Dendritic cell treated with granulocyte-macrophage colony-stimulating factor and Interleukin-4, amounts not matched to agents 40 ng/mL and 50 ng/mL, for 4 days (primary cell): ENCODE results near the gene DGKI.

Source experiments
- H3K27ac Mint-ChIP-seq: one replicate; pipeline ENCODE4 v1.8.0; 2022; ENCODE audit warnings: mild to moderate bottlenecking, mixed read lengths
- H3K27me3 Mint-ChIP-seq: one replicate; pipeline ENCODE4 v1.8.0; 2022; ENCODE audit warnings: mild to moderate bottlenecking, mixed read lengths
- H3K36me3 Mint-ChIP-seq: one replicate; pipeline ENCODE4 v1.8.0; 2022; ENCODE audit warnings: low read depth, mixed read lengths
- H3K4me1 Mint-ChIP-seq: one replicate; pipeline ENCODE4 v1.8.0; 2022; ENCODE audit warnings: low read depth, mixed read lengths
- H3K4me3 Mint-ChIP-seq: one replicate; pipeline ENCODE4 v1.8.0; 2022; ENCODE audit warnings: mild to moderate bottlenecking, moderate library complexity, mixed read lengths
- H3K9me3 Mint-ChIP-seq: one replicate; pipeline ENCODE4 v1.8.0; 2022; ENCODE audit warnings: mixed read lengths
- intact Hi-C: fragments of 100-400 bp; cut with micrococcal nuclease; formaldehyde crosslinking; loops from one replicate; pipeline ENCODE4 v1.15.0; 2022

DGKI gene

DNA sequence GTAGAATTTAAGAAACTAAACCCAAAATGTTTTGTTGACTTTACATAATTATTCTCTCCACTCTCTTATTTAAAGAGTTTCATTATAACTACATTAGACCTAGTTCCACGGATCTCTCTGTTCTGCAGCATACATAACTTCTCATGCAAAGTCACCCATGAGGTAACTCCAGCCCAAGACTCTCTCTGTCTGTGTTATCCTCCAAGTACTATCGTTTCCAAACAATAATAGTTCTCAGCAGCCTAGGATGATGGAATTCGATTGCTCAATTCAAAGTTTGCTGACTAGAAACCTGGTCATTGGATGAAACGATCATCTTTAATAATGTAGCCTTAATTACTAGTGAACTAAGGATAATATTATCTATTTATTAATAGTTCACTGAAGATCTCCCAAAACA is 300.1 kb downstream of the DGKI start:
- H3K4me3 Mint-ChIP-seq, result no peak overlapping the region
- H3K4me1 Mint-ChIP-seq, result no peaks in the 10 kb centered on the region
- no peaks in the 10 kb centered on the region for H3K27me3 Mint-ChIP-seq
- intact Hi-C loops, result no loop called here
- no peaks in the 10 kb centered on the region for H3K9me3 Mint-ChIP-seq
- no peaks in the 10 kb centered on the region for H3K36me3 Mint-ChIP-seq
- no peak overlapping the region for H3K27ac Mint-ChIP-seq

DNA sequence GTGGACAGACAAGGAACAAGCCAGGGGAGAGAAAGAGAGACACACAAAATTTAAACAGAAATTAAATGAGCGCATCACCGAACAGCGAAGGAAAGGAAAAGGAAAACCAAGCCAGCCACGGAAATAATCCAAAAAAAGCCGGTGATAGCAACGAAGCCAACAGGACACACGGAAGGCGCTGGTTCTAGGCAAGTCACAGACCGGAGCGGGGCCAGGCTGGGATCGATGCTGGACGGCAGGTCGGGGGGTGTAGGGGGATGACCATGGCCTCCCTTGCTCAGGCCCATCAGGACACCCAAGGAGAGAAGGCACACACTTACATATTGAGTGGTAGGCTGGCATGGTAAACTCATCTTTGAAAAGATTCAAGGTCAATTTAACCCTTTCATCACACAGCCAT is 300.8 kb downstream of the DGKI start:
- Mint-ChIP-seq H3K9me3 (no peaks in the 10 kb centered on the region), H3K4me1 (no peaks in the 10 kb centered on the region), H3K27ac (no peak overlapping the region), H3K27me3 (no peaks in the 10 kb centered on the region), H3K4me3 (no peak overlapping the region), H3K36me3 (no peaks in the 10 kb centered on the region)
- intact Hi-C loops, result no loop called here

DNA sequence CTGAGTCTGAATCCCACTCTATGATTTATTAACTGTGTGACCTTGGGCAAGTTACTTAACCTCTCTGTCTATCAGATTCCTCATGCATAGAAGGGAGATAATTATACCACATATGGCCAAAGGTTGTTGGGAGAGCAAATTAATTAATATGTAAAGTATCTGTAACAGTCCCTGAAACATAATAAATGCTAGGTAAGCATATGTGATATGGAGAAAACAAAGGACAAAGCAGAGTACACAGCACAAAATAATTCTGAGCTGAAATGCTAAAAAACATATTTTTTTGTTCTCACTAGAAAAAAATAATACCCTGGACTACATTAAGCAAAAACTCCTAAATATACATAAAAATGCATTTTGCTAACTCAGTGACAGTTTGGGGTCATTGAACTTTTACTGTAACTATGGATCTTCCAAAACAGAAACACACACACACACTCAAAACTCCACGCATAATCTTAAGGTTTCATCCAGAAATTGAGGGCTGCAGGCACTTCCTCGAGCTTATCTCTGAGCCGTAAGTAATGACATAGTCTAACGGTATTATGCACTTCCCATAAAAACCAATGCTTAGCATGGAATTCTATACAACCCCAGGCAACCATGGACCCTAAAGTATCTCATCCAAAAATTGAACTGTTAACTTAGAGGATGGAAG is 301.6 kb downstream of the DGKI start:
- no peaks in the 10 kb centered on the region for H3K9me3 Mint-ChIP-seq
- no peak overlapping the region for H3K27ac Mint-ChIP-seq
- no peaks in the 10 kb centered on the region for H3K4me1 Mint-ChIP-seq
- H3K27me3 Mint-ChIP-seq, result no peaks in the 10 kb centered on the region
- H3K4me3 Mint-ChIP-seq, result no peak overlapping the region
- intact Hi-C loops, result no loop called here
- no peaks in the 10 kb centered on the region for H3K36me3 Mint-ChIP-seq

DNA sequence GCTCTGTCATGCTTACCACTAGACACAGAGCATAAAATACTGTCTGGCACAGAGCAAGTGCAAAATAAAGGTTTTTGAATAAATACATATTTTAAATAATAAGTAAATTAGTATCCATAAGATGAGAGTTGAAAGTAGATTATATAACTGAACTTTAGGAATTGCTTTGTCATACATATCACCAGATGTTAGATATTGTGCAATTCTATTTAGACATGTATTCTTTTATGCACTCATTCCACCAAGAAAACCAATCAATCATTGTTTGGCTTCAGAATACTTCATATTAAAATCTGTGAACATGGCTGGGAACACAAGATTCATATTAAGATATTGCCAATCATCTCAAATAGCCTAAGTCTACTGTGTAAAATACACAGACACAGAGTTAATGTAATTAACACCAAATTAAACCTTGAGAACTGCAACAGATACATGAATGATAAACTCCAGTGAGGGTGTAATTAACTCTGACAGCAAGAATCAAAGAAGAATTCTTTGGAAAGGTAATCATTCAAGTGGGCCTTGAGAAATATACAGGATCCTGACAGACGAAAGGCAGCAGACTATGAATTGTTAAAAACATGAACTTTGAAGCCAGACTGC is 302.2 kb downstream of the DGKI start:
- no peak overlapping the region for H3K27ac Mint-ChIP-seq
- H3K4me1 Mint-ChIP-seq, result no peaks in the 10 kb centered on the region
- no peaks in the 10 kb centered on the region for H3K36me3 Mint-ChIP-seq
- H3K27me3 Mint-ChIP-seq, result no peaks in the 10 kb centered on the region
- H3K9me3 Mint-ChIP-seq, result no peaks in the 10 kb centered on the region
- intact Hi-C loops, result no loop called here
- no peak overlapping the region for H3K4me3 Mint-ChIP-seq

DNA sequence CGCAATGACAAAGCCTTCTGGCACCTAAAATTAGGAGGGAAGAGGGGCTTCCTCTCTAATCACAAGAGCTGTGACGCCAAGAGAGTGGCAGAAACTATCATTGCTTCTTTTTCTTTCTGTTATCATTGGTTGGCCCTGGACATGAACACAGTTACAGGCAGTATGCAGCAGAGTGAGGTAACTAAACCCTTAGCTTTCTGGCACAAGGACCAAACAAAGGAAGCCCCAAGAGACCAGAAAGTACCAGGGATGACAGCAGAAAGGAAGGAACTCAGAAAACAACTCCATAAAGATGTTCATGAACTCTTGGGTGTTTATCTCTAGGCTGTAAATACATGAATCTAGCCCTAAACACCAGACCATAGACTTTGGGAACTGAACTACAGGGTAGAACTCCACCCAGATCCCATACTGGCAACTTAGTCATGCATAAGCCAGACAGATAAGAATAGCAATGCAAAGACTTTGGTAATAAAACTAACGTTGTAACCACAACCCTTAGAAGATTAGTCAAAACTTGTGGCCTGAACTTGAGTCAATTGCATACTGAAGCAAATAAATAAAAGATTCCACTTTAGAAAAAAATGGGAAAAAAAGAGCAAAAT is 307.6 kb downstream of the DGKI start:
- intact Hi-C loops, result no loop called here
- Mint-ChIP-seq H3K4me1 (no peaks in the 10 kb centered on the region), H3K4me3 (no peak overlapping the region), H3K27me3 (no peaks in the 10 kb centered on the region), H3K9me3 (no peaks in the 10 kb centered on the region), H3K36me3 (no peaks in the 10 kb centered on the region), H3K27ac (no peak overlapping the region)

DNA sequence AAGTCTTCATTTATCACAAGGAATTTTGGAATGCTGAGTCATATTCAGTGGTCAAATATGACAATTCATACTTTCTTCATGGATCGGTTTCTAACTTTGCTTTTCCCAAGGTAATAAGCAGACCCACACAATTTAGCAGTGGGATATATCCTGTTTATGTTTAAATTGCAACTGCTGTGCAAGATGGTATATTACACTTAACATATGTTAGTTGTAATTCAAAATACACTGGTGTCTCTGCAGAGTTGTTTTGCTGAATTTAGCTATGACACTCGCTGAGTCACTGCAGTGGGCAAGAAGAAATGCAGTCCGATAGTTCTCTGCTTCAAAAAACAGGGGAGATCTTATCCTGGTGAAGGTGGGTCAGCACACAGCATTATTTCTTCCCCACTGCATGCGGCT is 308.4 kb downstream of the DGKI start:
- no peaks in the 10 kb centered on the region for H3K9me3 Mint-ChIP-seq
- no peaks in the 10 kb centered on the region for H3K27me3 Mint-ChIP-seq
- intact Hi-C loops, result no loop called here
- H3K4me1 Mint-ChIP-seq, result no peaks in the 10 kb centered on the region
- H3K36me3 Mint-ChIP-seq, result no peaks in the 10 kb centered on the region
- H3K4me3 Mint-ChIP-seq, result no peak overlapping the region
- H3K27ac Mint-ChIP-seq, result no peak overlapping the region

DNA sequence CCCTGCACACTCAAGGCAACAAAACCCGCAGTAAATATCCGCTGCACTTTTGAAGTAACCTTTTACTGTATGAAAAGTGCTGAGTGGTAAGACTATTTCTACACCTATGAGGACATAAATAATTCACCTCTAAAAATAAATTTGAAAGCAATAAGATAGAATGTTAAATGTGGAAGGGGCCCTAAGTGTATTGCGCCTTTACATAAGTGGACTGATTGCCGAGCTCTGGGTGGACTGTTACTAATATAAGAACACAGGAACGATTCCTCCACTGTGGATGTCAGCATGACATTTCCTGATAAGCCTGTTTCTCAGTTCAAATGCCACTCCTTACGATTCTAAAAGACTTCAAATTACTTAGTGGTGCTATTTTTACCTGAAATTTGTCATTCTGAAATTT is 311.2 kb downstream of the DGKI start:
- Mint-ChIP-seq H3K4me3 (no peak overlapping the region), H3K4me1 (no peaks in the 10 kb centered on the region)

DNA sequence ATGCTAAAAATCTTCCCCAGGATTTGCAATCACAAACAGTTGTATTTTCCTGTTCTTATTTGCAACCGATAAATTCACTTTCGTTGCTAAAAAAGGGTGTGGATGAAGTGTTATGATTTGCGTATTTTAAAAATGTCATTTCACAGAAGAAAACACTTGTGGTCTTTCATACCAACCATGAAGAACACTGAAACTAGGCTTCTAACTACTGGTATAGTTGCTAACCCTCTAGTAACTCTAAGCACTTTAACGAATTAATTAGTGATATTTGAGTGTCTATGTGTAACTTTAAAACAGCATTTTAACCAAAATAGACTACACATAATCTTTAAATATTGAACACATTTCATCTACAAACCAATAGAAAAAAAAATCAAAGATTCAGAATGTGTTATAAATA is 315.1 kb downstream of the DGKI start:
- Mint-ChIP-seq H3K9me3 (no peaks in the 10 kb centered on the region), H3K36me3 (no peaks in the 10 kb centered on the region), H3K4me3 (no peak overlapping the region), H3K27ac (no peak overlapping the region), H3K4me1 (no peaks in the 10 kb centered on the region), H3K27me3 (no peaks in the 10 kb centered on the region)
- intact Hi-C loops, result no loop called here

More for the DNA sequence above, 311.2 kb downstream of the DGKI start:
- H3K27ac Mint-ChIP-seq, result no peak overlapping the region
- H3K27me3 Mint-ChIP-seq, result no peaks in the 10 kb centered on the region
- no peaks in the 10 kb centered on the region for H3K36me3 Mint-ChIP-seq
- H3K9me3 Mint-ChIP-seq, result no peaks in the 10 kb centered on the region
- intact Hi-C loops, result no loop called here

DNA sequence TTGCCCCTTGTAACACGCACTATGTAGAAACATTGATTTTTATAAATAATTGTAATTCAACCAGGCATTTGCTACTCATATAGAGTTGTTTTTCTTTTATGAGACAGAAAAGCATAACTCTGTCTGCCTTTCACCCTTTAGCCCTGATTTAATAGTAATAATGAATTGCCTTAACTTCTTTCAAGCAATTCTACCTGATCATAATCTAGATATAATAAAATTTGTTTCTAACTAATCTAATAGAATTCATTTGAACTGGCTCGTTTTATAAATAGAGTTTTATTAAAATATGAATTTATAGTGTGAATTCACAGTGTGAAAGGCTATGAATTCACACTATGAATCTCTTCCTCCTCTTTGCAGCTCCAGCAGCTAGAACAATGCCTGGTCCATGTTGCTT is 319.1 kb downstream of the DGKI start:
- intact Hi-C loops, result no loop called here
- no peak overlapping the region for H3K4me3 Mint-ChIP-seq
- H3K36me3 Mint-ChIP-seq, result no peaks in the 10 kb centered on the region
- no peaks in the 10 kb centered on the region for H3K9me3 Mint-ChIP-seq
- no peaks in the 10 kb centered on the region for H3K27me3 Mint-ChIP-seq
- H3K27ac Mint-ChIP-seq, result no peak overlapping the region
- H3K4me1 Mint-ChIP-seq, result no peaks in the 10 kb centered on the region

DNA sequence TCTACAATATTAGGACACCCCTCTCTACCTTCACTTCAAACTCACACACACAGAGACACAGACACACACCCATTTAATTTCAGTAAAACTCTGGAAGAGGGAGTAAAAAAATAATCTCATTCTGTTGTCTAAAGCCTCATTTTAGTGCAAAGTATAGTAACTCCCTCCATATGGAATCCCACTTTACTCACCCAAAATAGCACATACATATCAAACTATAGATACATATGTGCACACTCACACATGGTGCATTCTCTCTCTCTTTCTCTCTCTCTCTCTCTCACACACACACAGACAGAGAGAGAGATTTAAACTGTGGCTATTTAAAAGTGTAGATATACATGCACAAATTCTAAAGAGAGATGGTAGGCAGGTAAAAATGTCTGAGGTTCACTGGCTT is 323.6 kb downstream of the DGKI start:
- no peak overlapping the region for H3K4me3 Mint-ChIP-seq
- no peaks in the 10 kb centered on the region for H3K4me1 Mint-ChIP-seq
- H3K27me3 Mint-ChIP-seq, result no peaks in the 10 kb centered on the region
- intact Hi-C loops, result no loop called here
- no peak overlapping the region for H3K27ac Mint-ChIP-seq
- H3K36me3 Mint-ChIP-seq, result no peaks in the 10 kb centered on the region
- no peaks in the 10 kb centered on the region for H3K9me3 Mint-ChIP-seq

DNA sequence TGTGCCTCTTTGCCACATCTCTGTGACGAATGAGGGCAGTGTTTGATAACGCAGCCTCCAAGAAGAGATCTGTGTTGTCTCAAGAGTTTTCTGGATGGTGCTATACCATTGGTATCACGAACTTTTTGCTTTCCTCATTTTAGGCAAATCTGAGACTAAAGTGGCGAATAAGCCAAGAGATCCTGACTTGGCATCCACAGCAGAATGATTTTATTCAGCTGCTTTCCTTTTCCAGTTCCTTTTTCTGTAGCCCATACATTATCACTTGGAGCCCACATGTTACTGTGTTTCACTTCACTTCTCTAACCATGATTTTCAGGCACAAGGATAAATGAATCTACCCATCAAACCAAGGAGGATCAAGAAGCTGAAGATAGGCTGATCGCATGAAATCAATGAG is 325.3 kb downstream of the DGKI start:
- intact Hi-C loops, result no loop called here
- Mint-ChIP-seq H3K36me3 (no peaks in the 10 kb centered on the region), H3K27me3 (no peaks in the 10 kb centered on the region), H3K4me3 (no peak overlapping the region), H3K27ac (no peak overlapping the region), H3K4me1 (no peaks in the 10 kb centered on the region), H3K9me3 (no peaks in the 10 kb centered on the region)

DNA sequence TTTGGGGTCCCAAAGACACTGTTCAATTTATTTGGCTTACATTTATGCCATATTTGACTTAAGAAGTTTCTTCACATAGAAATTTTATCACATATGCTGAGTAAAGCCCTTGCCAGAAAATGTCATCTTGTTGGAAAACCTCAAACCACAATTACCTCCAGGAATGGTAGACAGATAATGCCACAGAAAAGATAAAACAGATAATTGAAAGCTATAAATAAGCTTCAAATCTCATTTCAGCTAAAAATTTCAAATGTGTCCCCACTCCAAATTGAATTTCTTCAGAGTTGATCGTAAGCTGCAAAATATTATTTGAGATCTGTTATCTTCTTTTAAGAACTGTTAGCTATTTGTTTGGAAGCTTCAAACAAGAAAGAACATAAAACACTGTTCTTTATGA is 326.8 kb downstream of the DGKI start:
- Mint-ChIP-seq H3K4me1 (no peaks in the 10 kb centered on the region), H3K4me3 (no peak overlapping the region), H3K9me3 (peaks cover 1% of the 10 kb centered on the region), H3K27me3 (no peaks in the 10 kb centered on the region), H3K36me3 (no peaks in the 10 kb centered on the region), H3K27ac (no peak overlapping the region)
- intact Hi-C loops, result no loop called here

DNA sequence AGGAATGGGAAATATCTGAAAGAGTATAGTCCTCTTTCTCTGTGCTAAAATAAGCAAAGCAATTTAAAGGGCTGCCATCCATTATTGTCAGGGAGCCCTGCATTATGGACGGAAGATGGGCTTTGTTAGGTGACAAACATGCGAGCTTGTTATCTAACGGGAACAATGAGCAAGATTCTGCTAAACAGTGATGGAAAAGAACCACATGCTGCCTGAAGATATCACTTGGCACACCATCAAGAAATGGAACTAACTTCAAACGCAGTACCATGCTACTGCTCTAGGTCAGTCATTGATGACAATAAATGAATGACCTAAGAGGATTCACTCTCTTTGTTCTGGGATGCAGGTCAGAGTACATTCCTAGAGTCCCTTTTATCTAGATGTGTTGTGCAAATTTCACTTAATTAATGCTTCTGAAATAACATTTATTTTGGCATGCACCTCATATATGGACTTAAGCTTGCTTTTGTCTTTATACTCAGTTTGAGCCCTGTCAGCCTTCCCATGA is 327.5 kb downstream of the DGKI start:
- Mint-ChIP-seq H3K27ac (no peak overlapping the region), H3K9me3 (peaks cover 8% of the 10 kb centered on the region), H3K36me3 (no peaks in the 10 kb centered on the region), H3K4me1 (no peaks in the 10 kb centered on the region), H3K4me3 (no peak overlapping the region), H3K27me3 (no peaks in the 10 kb centered on the region)
- intact Hi-C loops, result no loop called here

DNA sequence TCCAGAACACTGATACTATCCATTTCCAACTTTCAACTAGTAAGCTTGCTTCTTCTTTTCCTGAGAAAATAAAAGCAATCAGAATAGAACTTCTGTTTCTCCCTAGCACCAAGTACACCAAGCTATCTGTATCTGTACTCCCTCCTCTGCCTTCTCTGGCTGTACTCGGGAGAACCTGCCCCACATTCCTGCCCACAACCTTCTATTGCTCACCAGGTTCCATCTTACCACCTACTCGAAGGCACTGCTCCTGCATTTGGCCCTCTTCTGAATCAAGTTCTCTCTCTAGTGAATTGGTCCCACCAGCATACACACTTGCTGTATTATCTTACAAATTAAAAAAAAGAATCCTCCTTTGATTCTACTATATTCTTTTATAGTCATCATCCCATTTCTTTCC is 333.7 kb downstream of the DGKI start:
- Mint-ChIP-seq H3K4me3 (no peak overlapping the region), H3K9me3 (peaks cover 22% of the 10 kb centered on the region)

DNA sequence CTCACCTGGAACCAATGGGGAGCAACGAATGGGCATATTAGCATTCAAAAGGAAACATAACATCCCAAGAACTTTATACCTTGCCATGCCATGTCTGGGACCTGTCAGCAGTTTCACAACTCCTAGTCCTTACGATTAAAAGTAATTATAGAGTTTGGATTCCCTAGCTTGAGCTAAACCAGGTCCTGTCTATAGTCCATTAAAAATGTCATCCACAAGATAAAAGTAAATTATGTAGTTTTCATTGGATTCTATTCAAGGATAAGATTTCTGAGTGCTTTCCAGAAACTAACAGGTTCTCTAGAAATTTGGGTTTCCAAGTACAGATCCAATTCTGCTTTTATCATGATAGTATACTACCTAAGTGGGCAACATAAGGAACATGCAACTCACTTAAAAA is 339.7 kb downstream of the DGKI start:
- intact Hi-C loops, result no loop called here
- H3K4me1 Mint-ChIP-seq, result no peaks in the 10 kb centered on the region

More for the DNA sequence above, 333.7 kb downstream of the DGKI start:
- Mint-ChIP-seq H3K4me1 (no peaks in the 10 kb centered on the region), H3K27ac (no peak overlapping the region), H3K36me3 (no peaks in the 10 kb centered on the region), H3K27me3 (no peaks in the 10 kb centered on the region)
- intact Hi-C loops, result no loop called here

More for the DNA sequence above, 339.7 kb downstream of the DGKI start:
- Mint-ChIP-seq H3K4me3 (no peak overlapping the region), H3K27me3 (no peaks in the 10 kb centered on the region), H3K36me3 (no peaks in the 10 kb centered on the region), H3K27ac (no peak overlapping the region), H3K9me3 (peaks cover 13% of the 10 kb centered on the region)
